HG03139 (cell line): ENCODE results near the gene ARHGAP31.
"Not testable (repeated sequence)": the region's sequence is repeated elsewhere in the genome, so short reads cannot be mapped to it uniquely, and the experiment has no call there.

ENCODE experiments used
- ATAC-seq: cut with Tn5 transposase; IDR thresholded peaks from one replicate; pipeline ENCODE4 v1.9.1; 2021; ENCODE audit not compliant: unreplicated experiment

ARHGAP31 gene

DNA sequence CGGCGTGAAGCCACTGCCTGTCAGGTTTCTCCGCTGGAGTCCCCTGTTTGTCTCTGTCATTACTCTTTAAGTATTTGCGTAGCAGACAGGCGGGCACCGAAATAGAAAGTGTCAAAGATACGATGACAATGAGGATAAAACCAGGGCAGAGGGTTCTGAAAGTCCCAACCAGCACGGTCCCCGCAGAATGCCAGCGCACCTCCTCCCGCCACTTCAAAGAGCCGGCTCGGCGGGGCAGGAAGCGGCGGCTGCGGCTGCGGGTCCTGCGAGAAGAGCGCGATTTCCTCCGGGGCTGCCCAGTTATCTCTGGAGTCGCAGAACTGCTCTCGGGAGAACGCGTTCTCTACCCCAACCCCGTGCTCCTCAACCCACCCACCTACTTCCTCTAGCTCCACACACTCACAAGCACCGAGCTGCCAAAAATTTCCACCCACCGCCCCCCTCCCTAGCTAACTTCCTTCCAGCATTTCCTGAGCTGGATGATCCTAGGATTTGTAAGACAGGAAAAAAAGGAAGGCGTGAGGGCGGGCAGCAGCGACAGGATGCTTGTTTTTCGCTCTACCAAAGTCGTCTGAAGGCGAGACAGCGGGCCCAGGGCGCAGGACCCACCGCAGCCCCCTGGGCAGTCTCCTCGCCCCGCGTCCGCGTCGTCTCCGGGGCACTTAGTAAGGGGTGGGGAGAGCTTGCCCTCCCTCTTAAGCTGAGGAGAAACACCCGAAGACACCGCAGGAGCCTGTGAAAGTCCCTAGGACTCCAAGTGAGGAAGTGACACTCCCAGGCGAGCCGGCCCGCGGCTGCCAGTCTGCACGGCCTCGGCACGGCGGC lies at the start of gene ARHGAP31:
TSS of gene ARHGAP31 (plus strand) at position 513 of the 825 bp plus-strand sequence. CDS start 522 bp downstream, outside the sequence.
- peak; percentile 42 for ATAC-seq

DNA sequence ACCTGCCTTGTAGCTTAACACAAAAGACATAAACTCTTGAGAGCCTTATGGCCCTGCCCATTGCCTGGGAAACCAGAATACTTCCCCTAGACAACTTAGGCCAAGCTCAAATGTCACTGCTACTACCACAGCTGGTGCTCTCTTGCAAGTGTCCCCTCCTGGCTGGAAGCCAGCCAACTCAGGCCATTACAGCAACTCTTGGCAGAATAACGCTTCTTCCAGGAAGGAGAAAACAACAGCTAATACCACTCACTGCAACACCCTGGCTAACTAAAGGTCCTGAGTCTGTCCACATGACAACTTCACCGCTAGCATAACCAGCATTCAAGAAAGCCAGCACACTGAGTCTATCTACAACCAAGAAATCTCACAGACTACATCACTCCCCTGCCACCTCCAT lies 48.4 kb upstream of the ARHGAP31 start:
- ATAC-seq, result no peak

GRCh38 chr3:119255214-119255613 lies 39.0 kb upstream of the ARHGAP31 start:
- ATAC-seq, result no peak

DNA sequence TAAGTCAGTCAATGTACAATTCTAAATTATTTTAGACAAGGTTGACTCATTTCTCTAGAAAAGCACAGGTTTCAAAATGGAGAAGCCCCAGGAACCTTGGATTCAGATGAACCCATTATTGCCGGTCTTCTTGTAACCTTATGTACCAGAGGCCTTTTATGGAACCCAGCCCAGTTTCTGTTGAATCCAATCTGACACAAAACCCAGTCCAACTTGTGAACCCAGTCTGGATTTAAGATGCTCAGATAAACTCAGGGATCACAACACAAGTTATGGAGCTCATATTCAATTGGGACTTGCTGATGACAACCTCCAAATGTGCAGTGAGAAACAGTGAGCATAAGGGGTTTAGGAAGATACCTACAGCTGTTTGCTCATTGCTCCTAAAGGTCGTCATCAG lies 37.1 kb upstream of the ARHGAP31 start:
- ATAC-seq, result no peak

DNA sequence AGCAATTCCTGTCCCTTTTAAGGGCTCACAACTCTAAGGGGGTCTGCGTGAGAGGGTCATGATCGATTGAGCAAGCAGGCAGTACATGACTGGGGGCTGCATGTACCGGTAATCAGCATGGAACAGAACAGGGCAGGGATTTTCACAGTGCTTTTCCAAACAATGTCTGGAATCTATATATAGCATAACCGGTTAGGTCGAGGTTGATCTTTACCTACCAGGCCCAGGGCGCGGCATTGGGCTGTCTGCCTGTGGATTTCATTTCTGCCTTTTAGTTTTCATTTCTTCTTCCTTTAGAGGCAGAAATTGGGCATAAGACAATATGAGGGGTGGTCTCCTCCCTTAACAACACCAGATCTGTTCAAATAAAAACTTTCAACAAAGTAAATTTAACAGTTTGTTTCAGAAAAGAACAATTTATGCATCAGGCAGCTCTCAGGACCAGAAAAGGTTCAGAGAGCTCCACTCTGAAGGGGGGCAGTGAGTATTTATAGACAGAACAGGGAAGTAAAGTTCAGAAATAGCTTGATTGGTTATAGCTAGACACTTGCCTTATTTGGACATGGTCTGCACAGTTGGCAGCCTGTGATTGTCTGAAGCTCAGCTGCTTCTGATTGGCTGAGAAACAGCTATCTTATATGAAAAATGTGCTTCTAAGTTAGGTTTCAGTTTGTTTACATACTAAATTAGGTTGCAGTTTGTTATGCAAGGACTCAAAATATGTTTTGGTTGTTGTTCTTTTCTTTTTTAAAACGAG lies 36.4 kb upstream of the ARHGAP31 start:
- peak; percentile 63 for ATAC-seq

GRCh38 chr3:119258915-119259314 lies 35.3 kb upstream of the ARHGAP31 start:
- ATAC-seq, result peak; percentile 94

GRCh38 chr3:119259821-119260220 lies 34.4 kb upstream of the ARHGAP31 start:
- no peak for ATAC-seq

DNA sequence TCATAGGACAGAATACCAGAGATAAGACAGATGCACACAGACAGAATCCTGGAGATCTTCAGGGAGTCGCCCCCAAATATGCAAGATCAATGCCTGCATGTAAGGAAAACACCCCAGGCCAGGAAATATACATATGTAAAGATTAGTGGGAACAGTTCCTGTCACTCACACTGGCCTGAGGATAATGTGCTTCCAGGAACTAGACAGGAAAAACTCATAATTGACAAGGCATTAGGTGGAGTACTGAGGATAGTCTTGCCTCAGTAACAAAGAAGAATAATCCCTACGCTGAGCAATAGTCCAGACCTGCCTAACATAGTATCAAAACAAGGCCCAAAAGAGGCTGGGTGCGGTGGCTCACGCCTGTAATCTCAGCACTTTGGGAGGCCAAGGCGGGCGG lies 33.1 kb upstream of the ARHGAP31 start:
- ATAC-seq, result no peak

GRCh38 chr3:119270212-119270611 lies 24.0 kb upstream of the ARHGAP31 start:
- not testable (repeated sequence) for ATAC-seq

GRCh38 chr3:119276680-119277079 lies 17.5 kb upstream of the ARHGAP31 start:
- ATAC-seq, result no peak

GRCh38 chr3:119279101-119279554 lies 15.1 kb upstream of the ARHGAP31 start:
- ATAC-seq, result no peak

DNA sequence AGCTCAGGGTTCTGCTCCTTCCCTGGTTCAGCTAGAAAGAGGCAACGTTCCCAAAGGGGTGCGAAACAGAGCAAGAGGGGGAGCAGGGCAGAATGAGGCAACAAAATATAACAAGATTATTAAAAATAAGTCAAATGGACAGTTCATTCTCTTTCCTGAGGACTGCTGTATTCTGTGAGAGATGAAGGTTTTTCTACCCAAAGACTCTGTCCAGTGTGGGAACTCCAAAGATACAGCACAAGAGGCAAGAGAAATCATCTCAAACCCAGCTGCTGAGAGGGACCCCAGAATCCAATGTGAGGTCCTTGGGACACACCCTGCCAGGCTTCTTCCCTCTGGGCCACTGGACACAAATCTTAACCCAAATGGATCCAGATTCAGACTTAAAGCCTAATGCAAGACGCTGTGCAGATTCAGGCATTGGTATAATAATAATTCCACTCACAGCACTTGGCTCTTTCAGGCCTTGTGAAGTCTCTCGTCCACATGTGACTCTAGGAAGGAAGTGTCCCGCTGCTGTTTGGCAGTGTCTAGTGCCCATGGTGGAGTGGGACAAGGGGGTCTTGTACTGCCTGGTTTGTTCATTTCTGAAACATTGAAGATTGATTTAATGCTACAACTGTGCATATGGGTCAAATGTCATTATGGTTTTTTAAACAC lies 14.5 kb upstream of the ARHGAP31 start:
- no peak for ATAC-seq

DNA sequence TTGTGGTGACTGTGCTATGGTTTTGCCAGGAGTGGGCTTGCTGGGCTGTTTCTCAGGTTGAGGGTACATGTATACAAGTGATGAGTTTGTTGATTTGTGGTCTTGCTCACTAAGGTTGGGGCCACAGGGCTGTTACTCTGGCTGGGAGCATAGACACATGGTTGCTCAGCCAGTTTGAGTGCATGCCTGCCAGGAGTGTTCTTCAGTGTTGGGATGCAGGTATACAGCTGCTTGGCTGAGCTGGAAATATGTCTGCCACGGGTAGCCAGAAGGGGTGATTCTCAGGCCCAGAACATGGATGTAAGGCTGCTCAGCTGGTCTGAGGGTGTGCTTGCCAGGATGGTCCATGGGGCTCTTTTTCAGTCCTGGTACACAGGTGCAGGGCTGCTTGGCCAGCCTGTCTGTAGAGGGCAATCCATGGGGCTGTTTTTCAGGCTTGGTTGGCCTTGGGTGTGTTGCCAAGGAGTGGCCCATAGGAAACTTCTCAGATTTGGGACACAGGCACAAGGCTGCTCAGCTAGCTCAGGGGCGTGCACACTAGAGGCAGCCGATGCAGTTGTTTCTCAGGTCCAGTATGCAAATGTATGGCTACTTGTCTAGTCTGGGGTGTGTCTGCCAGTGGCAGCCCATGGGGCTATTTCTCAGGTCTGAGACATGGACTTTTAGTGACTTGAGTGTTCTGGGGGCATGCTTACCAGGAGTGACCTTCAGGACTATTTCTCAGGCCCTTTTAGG lies 5.3 kb upstream of the ARHGAP31 start:
- no peak for ATAC-seq

DNA sequence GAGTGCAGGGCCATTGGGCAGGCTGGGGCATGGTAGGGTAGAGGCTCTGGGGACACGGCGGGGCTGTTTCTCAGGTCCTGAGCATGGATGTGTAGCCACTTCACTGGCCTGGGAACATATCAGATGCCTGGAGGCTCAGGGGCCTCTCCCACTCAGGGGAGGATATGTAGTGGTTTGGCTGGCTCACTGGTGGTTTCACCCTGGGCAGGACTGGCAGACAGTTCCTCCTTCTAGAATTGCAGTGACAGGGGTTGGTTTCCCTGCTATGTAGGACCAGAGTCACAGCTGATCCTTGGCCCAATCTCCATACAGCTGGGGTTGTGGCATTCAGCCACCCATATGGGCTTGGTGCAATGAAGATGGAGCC lies 4.8 kb upstream of the ARHGAP31 start:
- no peak for ATAC-seq

- no peak for ATAC-seq
Measured at GRCh38 chr3:119290613-119291012, 3.6 kb upstream of the ARHGAP31 start.

DNA sequence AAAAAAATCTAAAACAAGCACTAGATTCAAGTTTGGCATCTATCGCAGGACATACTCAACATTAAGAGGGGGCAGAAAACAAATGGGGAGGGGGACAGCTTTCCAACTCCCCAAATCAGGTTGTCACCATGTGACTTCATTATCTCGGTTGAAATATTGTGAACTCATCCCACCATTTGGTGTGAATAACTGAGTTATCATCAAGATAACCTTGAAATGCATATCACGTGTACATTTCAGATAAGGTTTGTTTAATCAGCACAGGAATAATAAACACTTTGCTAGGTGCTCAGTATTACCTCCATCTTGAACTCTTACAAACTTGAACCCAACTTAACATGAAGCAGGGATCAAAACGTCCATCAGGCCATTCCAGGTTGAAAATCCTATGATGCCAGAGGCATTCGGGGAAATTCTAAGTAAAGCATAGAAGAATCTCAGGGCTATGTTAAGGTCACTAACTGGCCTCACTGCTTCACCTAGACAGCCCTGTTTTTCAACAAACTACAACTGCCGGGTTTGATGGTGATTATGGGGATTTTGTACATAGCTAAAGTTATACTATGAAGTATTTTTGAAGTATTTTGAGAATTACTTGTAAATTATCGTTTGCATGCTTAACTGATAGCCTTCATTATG lies 3.0 kb upstream of the ARHGAP31 start:
- no peak for ATAC-seq

DNA sequence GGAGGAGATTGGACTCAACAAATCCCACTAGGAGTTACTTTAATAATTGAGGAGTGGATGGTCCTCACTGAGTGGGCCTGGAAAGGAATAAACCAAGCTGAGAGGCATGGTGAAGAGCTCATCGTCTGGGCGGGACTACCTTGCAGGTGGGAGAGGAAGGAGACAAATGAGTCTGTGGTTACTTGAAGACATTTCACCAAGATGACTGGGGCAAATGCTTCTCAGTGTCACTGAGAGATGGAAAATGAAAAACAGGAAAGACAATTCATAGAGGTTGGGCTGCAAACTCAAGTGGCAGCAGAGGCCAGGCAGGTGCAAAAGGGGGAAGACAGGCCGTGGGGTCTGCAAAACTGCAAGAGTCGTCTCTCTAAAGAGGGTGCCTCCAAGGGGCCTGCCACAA lies 1.5 kb upstream of the ARHGAP31 start:
- ATAC-seq, result no peak

- no peak for ATAC-seq
Measured at GRCh38 chr3:119293105-119293870, 895 bp upstream of the ARHGAP31 start.
